NCI-H82 treated with DMSO at 0.1 percent for 48 hours (cell line): ENCODE measurements around the gene KCTD19.
A peak's percentile ranks its signal among the peaks of the same experiment; 100 is the strongest.

Experiments
- DNase-seq: peaks from one replicate; lab custom pipeline; 2025; ENCODE audit not compliant: unreplicated experiment; lab: John Stamatoyannopoulos, UW

Gene KCTD19

GRCh38 chr16:67283826-67284555 lies 42.5 kb downstream of the KCTD19 start:
- DNase-seq: no peak

- DNase-seq: no peak
These were observed 43.3 kb downstream of the KCTD19 start for GRCh38 chr16:67283039-67283825.

- DNase-seq: no peak
These were observed 44.1 kb downstream of the KCTD19 start for GRCh38 chr16:67282447-67282805.

- no peak for DNase-seq
These were observed 44.8 kb downstream of the KCTD19 start for GRCh38 chr16:67281536-67282446.

- DNase-seq: no peak
These were observed 46.2 kb downstream of the KCTD19 start for GRCh38 chr16:67280090-67281015.

- DNase-seq: peak; percentile 58
These were observed 47.0 kb downstream of the KCTD19 start, which contains the start of gene PLEKHG4 for GRCh38 chr16:67279296-67280089. Gene PLEKHG4, plus strand, starts transcription at chr16:67279532. Its CDS starts 513 bp downstream, at chr16:67280045.

GRCh38 chr16:67278773-67279295 lies 47.7 kb downstream of the KCTD19 start:
- no peak for DNase-seq

GRCh38 chr16:67277999-67278772 lies 48.4 kb downstream of the KCTD19 start:
- no peak for DNase-seq

- DNase-seq: no peak
These were observed 49.1 kb downstream of the KCTD19 start for GRCh38 chr16:67277294-67277998.

GRCh38 chr16:67275321-67275720 lies 51.2 kb downstream of the KCTD19 start:
- no peak for DNase-seq

- DNase-seq: no peak
These were observed 55.1 kb downstream of the KCTD19 start for GRCh38 chr16:67271446-67271845.

- DNase-seq: no peak
These were observed 55.6 kb downstream of the KCTD19 start for GRCh38 chr16:67270931-67271338.

GRCh38 chr16:67269766-67270165 lies 56.8 kb downstream of the KCTD19 start:
- DNase-seq: no peak

GRCh38 chr16:67268136-67268579 lies 58.4 kb downstream of the KCTD19 start:
- no peak for DNase-seq

- DNase-seq: no peak
These were observed 60.7 kb downstream of the KCTD19 start for GRCh38 chr16:67265834-67266233.

GRCh38 chr16:67264866-67265265 lies 61.7 kb downstream of the KCTD19 start:
- no peak for DNase-seq

- DNase-seq: no peak
These were observed 62.3 kb downstream of the KCTD19 start for GRCh38 chr16:67264277-67264676.

GRCh38 chr16:67263201-67263600 lies 63.3 kb downstream of the KCTD19 start:
- DNase-seq: no peak
